ENCODE measurements around the gene ALDH9A1.

Gene ALDH9A1

DNA sequence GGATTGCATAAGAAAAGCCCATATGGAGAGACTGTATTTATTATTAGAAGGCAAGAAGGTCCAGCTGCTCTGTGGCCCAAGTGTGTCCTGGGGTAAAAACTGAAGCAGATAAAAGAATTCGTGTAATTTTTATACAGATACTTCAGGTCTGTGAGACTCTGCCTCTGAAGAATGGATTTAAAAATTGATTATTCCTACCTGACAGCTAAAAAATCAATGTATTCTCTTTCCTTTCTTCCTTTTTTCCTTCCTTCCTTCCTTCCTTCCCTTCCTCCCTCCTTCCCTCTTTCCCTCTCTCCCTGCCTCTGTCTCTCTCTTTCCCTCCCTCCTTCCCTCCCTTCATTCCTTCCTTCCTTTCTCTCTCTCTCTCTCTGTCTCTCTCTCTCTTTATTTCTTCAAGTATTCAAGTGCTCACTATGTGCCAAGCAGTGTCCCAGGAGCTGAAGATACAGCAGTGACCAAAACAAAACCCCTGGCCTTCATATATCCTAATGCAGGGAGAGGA lies 78.7 kb downstream of the ALDH9A1 start:
- no peak for DNase-seq (ENCODE audit: low spot score)

DNA sequence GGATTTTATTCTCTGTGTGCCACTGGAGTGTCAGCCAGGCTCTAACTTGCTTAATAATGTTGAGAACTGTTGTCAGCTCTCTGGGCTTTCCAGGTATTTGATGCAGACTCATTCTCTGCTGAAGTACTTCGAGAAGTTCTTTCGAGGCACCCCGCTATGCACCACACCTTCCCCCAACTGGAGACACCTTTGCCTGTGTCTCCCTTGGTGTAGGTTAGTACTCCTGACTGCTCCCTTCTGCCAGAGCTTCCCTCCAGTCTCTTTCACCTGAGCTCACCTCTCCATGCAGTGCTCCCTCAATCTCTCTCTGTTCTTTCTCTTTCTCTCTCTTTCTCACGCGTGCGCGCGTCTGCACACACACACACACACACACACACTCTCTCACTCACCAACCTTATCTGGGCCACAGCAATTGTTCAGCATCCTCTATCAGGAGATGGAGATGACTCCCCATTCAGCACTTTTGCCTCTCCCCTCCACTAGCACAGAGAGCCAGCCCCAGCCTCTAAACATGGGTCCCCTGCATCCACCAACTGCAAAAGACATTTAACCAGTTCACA lies 81.3 kb downstream of the ALDH9A1 start:
- no peak for DNase-seq (ENCODE audit: low spot score)

DNA sequence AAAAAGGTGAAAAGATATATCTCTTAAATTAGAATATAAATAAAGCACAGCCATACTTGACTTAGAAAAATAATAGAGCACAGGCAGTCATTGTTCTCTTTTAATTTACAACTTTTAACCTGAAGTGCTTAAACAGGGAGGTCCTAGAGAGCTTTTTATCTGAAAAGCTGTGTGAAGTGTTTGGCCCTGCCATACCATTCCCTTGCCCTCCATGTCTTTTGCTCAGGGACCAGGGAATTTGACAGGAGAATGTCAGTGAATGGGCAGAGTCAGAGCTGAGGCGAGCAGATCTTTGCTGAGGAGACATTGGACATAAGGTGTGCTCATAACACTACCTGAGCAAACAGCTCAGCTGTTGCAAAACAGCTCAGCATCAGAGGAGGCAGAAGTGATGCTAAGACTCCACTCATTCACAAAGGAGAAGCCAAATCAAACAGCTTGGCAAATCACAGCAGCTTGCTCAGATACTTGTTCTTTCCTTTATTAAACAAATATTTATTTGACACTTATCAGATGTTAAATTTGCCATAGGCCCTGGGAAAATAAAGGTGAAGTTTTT lies 82.2 kb downstream of the ALDH9A1 start:
- DNase-seq (ENCODE audit: low spot score), result no peak

Measured in ecto neural progenitor cell (in vitro differentiated cells).